CD4-positive, alpha-beta T cell (primary cell): ENCODE data around the gene HSD11B2. TPM values are rescaled to one million over a fixed set of nuclear protein-coding genes. Genes with fewer than 3 reads are reported as not detected.

Experiments used
- ATAC-seq: fragments of 200-7000 bp; cut with Tn5 transposase; one replicate; pipeline ENCODE4 v1.10.0; 2022; ENCODE audit warnings: mild to moderate bottlenecking; ENCODE audit not compliant: poor library complexity
- CTCF ChIA-PET: fragments of 350-600 bp; sonication (Branson Sonifier 250); formaldehyde crosslinking; loops from one replicate; lab custom pipeline; 2021; ENCODE audit warnings: antibody characterized with exemption, inconsistent platforms; lab: Charles Lee
- POLR2A ChIA-PET: fragments of 350-600 bp; sonication (Branson Sonifier 250); formaldehyde crosslinking; loops from one replicate; lab custom pipeline; 2021; ENCODE audit warnings: antibody characterized with exemption, inconsistent platforms; lab: Charles Lee
- DNase-seq, 14 experiments: peaks; one replicate each; pipeline ENCODE4 v3.0.0-alpha.2; 2013 to 2020; ENCODE audit warnings: mixed read lengths in 2 of 14
- H3K27ac ChIP-seq, 2 donors: one replicate each; pipeline versions ENCODE4 v1.5.1 to v1.7.0; 2013; ENCODE audit warnings: low read length in 2 of 2, low read depth in 1 of 2, mild to moderate bottlenecking in 1 of 2
- H3K27me3 ChIP-seq, 2 experiments: 1 replicate in 1 of 2; 2 replicates in 1 of 2; pipeline versions ENCODE4 v1.6.1 to v1.7.0; 2013; ENCODE audit warnings: low read length in 2 of 2, control low read depth in 1 of 2, mild to moderate bottlenecking in 1 of 2, moderate library complexity in 1 of 2; ENCODE audit not compliant: insufficient read depth in 2 of 2, control insufficient read depth in 1 of 2
- H3K36me3 ChIP-seq: one replicate; pipeline ENCODE4 v1.6.1; 2013; ENCODE audit warnings: low read length, control low read depth; ENCODE audit not compliant: insufficient read depth
- H3K4me1 ChIP-seq: one replicate; pipeline ENCODE4 v1.6.1; 2013; ENCODE audit warnings: low read length, control low read depth; ENCODE audit not compliant: insufficient read depth
- H3K4me3 ChIP-seq: one replicate; pipeline ENCODE4 v1.5.1; 2013; ENCODE audit warnings: mild to moderate bottlenecking, low read length, moderate library complexity
- H3K9me3 ChIP-seq, 2 experiments: 1 replicate in 1 of 2; 2 replicates in 1 of 2; pipeline versions ENCODE4 v1.6.1 to v1.7.0; 2013; ENCODE audit warnings: low read length in 2 of 2, mild to moderate bottlenecking in 2 of 2, control low read depth in 1 of 2, moderate library complexity in 1 of 2; ENCODE audit not compliant: control insufficient read depth in 1 of 2, insufficient read depth in 1 of 2
- H3K27ac Mint-ChIP-seq: one replicate; pipeline ENCODE4 v1.8.0; 2020; ENCODE audit warnings: mixed read lengths
- H3K27me3 Mint-ChIP-seq: one replicate; pipeline ENCODE4 v1.8.0; 2021; ENCODE audit warnings: mixed read lengths
- H3K36me3 Mint-ChIP-seq: one replicate; pipeline ENCODE4 v1.8.0; 2021; ENCODE audit warnings: low read depth, mixed read lengths
- H3K4me1 Mint-ChIP-seq: one replicate; pipeline ENCODE4 v1.8.0; 2021; ENCODE audit warnings: low read depth, mixed read lengths
- H3K4me3 Mint-ChIP-seq: one replicate; pipeline ENCODE4 v1.8.0; 2020; ENCODE audit warnings: mild to moderate bottlenecking, mixed read lengths
- H3K9me3 Mint-ChIP-seq: one replicate; pipeline ENCODE4 v1.8.0; 2020; ENCODE audit warnings: mixed read lengths
- CTCF ChIP-seq: fragments of 200-600 bp; IDR thresholded peaks from one replicate; pipeline ENCODE4 v1.8.0; 2022; ENCODE audit warnings: antibody characterized with exemption, mild to moderate bottlenecking
- intact Hi-C, 2 experiments: fragments of 100-400 bp; cut with DNase I in 1 of 2; cut with micrococcal nuclease in 1 of 2; formaldehyde crosslinking; loops; one replicate each; pipeline versions ENCODE4 v1.15.1 to v1.9.0; 2023 to 2025; cut with DNase I, micrococcal nuclease
- total RNA-seq, 174 experiments: library from RNA in 2 of 174; stranded (reverse) in 2 of 174; gene quantifications; one replicate each; pipeline ENCODE4 v1.2.3 and lab custom pipeline; 2021 to 2026

Gene HSD11B2
- total RNA-seq, 2 experiments from 2014 or later: not detected

- H3K27ac ChIP-seq: no peak overlapping the region
- no peak for DNase-seq
- H3K27me3 Mint-ChIP-seq: peaks cover 9% of the 10 kb centered on the region
- H3K27me3 ChIP-seq: peaks cover 0 to 2% of the 10 kb centered on the region in 2 experiments
- H3K36me3 ChIP-seq: no peaks in the 10 kb centered on the region
- no peaks in the 10 kb centered on the region for H3K9me3 Mint-ChIP-seq
- ATAC-seq: no peak
- no peaks in the 10 kb centered on the region for H3K9me3 ChIP-seq
- CTCF ChIA-PET: interaction anchor here (1.4 kb wide), 1 partner anchor 13 kb away, joined by 3 read pairs; no protein-coding TSS in a partner anchor
- no peak for TF ChIP-seq CTCF
- H3K4me3 ChIP-seq: no peak overlapping the region
- no peaks in the 10 kb centered on the region for H3K36me3 Mint-ChIP-seq
- H3K4me1 Mint-ChIP-seq: no peaks in the 10 kb centered on the region
- H3K4me3 Mint-ChIP-seq: no peak overlapping the region
- intact Hi-C loops: no loop called here
- POLR2A ChIA-PET: no interaction called here
- no peak overlapping the region for H3K27ac Mint-ChIP-seq
- peaks cover 5% of the 10 kb centered on the region for H3K4me1 ChIP-seq
Measured at GRCh38 chr16:67386861-67387455, 44.0 kb upstream of the HSD11B2 start.

- intact Hi-C loops: no loop called here
- H3K27me3 ChIP-seq: peaks cover 3 to 4% of the 10 kb centered on the region in 2 experiments
- no peak for TF ChIP-seq CTCF
- no peaks in the 10 kb centered on the region for H3K9me3 ChIP-seq
- no peaks in the 10 kb centered on the region for H3K36me3 ChIP-seq
- H3K9me3 Mint-ChIP-seq: no peaks in the 10 kb centered on the region
- no peak overlapping the region for H3K4me3 Mint-ChIP-seq
- ChIA-PET CTCF (no interaction called here), POLR2A (no interaction called here)
- DNase-seq: no peak
- H3K4me1 ChIP-seq: peaks cover 5% of the 10 kb centered on the region
- peaks cover 16% of the 10 kb centered on the region for H3K27me3 Mint-ChIP-seq
- no peaks in the 10 kb centered on the region for H3K36me3 Mint-ChIP-seq
- H3K27ac ChIP-seq: no peak overlapping the region
- ATAC-seq: no peak
- no peak overlapping the region for H3K4me3 ChIP-seq
- H3K27ac Mint-ChIP-seq: no peak overlapping the region
- no peaks in the 10 kb centered on the region for H3K4me1 Mint-ChIP-seq
Measured at GRCh38 chr16:67387479-67388079, 43.3 kb upstream of the HSD11B2 start.

GRCh38 chr16:67388191-67388590 lies 42.7 kb upstream of the HSD11B2 start:
- no peaks in the 10 kb centered on the region for H3K9me3 ChIP-seq
- no peaks in the 10 kb centered on the region for H3K4me1 Mint-ChIP-seq
- no peak for TF ChIP-seq CTCF
- H3K27ac Mint-ChIP-seq: no peak overlapping the region
- H3K27me3 Mint-ChIP-seq: peaks cover 18% of the 10 kb centered on the region
- no peak overlapping the region for H3K27ac ChIP-seq
- no peaks in the 10 kb centered on the region for H3K36me3 Mint-ChIP-seq
- no peak for DNase-seq
- no peaks in the 10 kb centered on the region for H3K9me3 Mint-ChIP-seq
- peaks cover 8% of the 10 kb centered on the region for H3K4me1 ChIP-seq
- H3K36me3 ChIP-seq: no peaks in the 10 kb centered on the region
- POLR2A ChIA-PET: no interaction called here
- CTCF ChIA-PET: no interaction called here
- H3K4me3 Mint-ChIP-seq: no peak overlapping the region
- intact Hi-C loops: no loop called here
- ATAC-seq: no peak
- H3K27me3 ChIP-seq: peaks cover 8 to 9% of the 10 kb centered on the region in 2 experiments
- no peak overlapping the region for H3K4me3 ChIP-seq
